Liver (tissue), 9 donors: ENCODE results near the gene SASH3. TPM values are rescaled to one million over a fixed set of nuclear protein-coding genes. Genes with fewer than 3 reads are reported as not detected.

Source experiments
- DNase-seq: peaks from one replicate; pipeline ENCODE4 v3.0.0-alpha.2; 2017; ENCODE audit warnings: low spot score
- H3K27ac ChIP-seq, 2 donors: one replicate each; pipeline ENCODE4 v1.7.0; 2013; ENCODE audit warnings: inconsistent platforms in 2 of 2, low read length in 2 of 2, control low read depth in 1 of 2, low read depth in 1 of 2, mild to moderate bottlenecking in 1 of 2
- H3K27me3 ChIP-seq, 4 donors: one replicate each; pipeline versions ENCODE4 v1.6.1 to v1.7.0; 2013; ENCODE audit warnings: low read length in 3 of 4, inconsistent platforms in 1 of 4, mild to moderate bottlenecking in 1 of 4, moderate library complexity in 1 of 4; ENCODE audit not compliant: control insufficient read depth in 4 of 4, insufficient read depth in 4 of 4
- H3K36me3 ChIP-seq, 4 donors: one replicate each; pipeline versions ENCODE4 v1.6.1 to v1.7.0; 2013; ENCODE audit warnings: low read length in 3 of 4, mild to moderate bottlenecking in 3 of 4, low read depth in 1 of 4, moderate library complexity in 1 of 4; ENCODE audit not compliant: control insufficient read depth in 4 of 4, insufficient read depth in 3 of 4
- H3K4me1 ChIP-seq, 4 donors: one replicate each; pipeline versions ENCODE4 v1.6.1 to v1.7.0; 2013; ENCODE audit warnings: low read length in 3 of 4, mild to moderate bottlenecking in 3 of 4, moderate library complexity in 1 of 4; ENCODE audit not compliant: control insufficient read depth in 4 of 4, insufficient read depth in 4 of 4
- H3K4me3 ChIP-seq, 3 donors: one replicate each; pipeline versions ENCODE4 v1.6.1 to v1.7.0; 2013; ENCODE audit warnings: low read length in 3 of 3, control low read depth in 1 of 3, low read depth in 1 of 3, mild to moderate bottlenecking in 1 of 3
- H3K9ac ChIP-seq, 2 donors: one replicate each; pipeline ENCODE4 v1.7.0; 2013; ENCODE audit warnings: low read length in 2 of 2, mild to moderate bottlenecking in 2 of 2, moderate library complexity in 2 of 2, control low read depth in 1 of 2, low read depth in 1 of 2
- H3K9me3 ChIP-seq, 4 donors: one replicate each; pipeline versions ENCODE4 v1.6.1 to v1.7.0; 2013; ENCODE audit warnings: low read length in 3 of 4; ENCODE audit not compliant: control insufficient read depth in 4 of 4
- EGR1 ChIP-seq, 2 donors: IDR thresholded peaks; 2 replicates each; pipeline ENCODE4 v1.6.1; 2016 to 2018; ENCODE audit warnings: antibody characterized with exemption in 2 of 2, low read depth in 2 of 2
- FOXA1 ChIP-seq: IDR thresholded peaks from 2 replicates; pipeline ENCODE4 v1.6.1; 2016; ENCODE audit warnings: antibody characterized with exemption
- FOXA2 ChIP-seq: IDR thresholded peaks from 2 replicates; pipeline ENCODE4 v1.6.1; 2016; ENCODE audit warnings: antibody characterized with exemption
- GABPA ChIP-seq, 2 donors: IDR thresholded peaks in 1 of 2; conservative IDR thresholded peaks in 1 of 2; 2 replicates each; pipeline ENCODE4 v1.6.1; 2016; ENCODE audit warnings: antibody characterized with exemption in 2 of 2, mild to moderate bottlenecking in 1 of 2, moderate library complexity in 1 of 2
- HNF4A ChIP-seq, 2 donors: conservative IDR thresholded peaks; 2 replicates each; pipeline ENCODE4 v1.6.1; 2016; ENCODE audit warnings: antibody characterized with exemption in 2 of 2, mild to moderate bottlenecking in 2 of 2
- HNF4G ChIP-seq: IDR thresholded peaks from 2 replicates; pipeline ENCODE4 v1.6.1; 2016; ENCODE audit warnings: antibody characterized with exemption
- JUND ChIP-seq, 2 donors: IDR thresholded peaks; 2 replicates each; pipeline ENCODE4 v1.6.1; 2016; ENCODE audit warnings: antibody characterized with exemption in 2 of 2
- NR2F2 ChIP-seq: IDR thresholded peaks from 2 replicates; pipeline ENCODE4 v1.6.1; 2016; ENCODE audit warnings: antibody characterized with exemption
- RAD21 ChIP-seq, 2 donors: IDR thresholded peaks; 2 replicates each; pipeline ENCODE4 v1.6.1; 2016; ENCODE audit warnings: antibody characterized with exemption in 2 of 2, mild to moderate bottlenecking in 2 of 2
- RXRA ChIP-seq, 2 donors: IDR thresholded peaks; 2 replicates each; pipeline ENCODE4 v1.6.1; 2017 to 2018; ENCODE audit warnings: antibody characterized with exemption in 2 of 2, mild to moderate bottlenecking in 1 of 2
- SP1 ChIP-seq: IDR thresholded peaks from 2 replicates; pipeline ENCODE4 v1.6.1; 2018; ENCODE audit warnings: antibody characterized with exemption, mild to moderate bottlenecking
- TAF1 ChIP-seq: conservative IDR thresholded peaks from 2 replicates; pipeline ENCODE4 v1.6.1; 2016; ENCODE audit warnings: antibody characterized with exemption, mild to moderate bottlenecking
- YY1 ChIP-seq: IDR thresholded peaks from 2 replicates; pipeline ENCODE4 v1.6.1; 2016; ENCODE audit warnings: antibody characterized with exemption, mild to moderate bottlenecking
- WGBS: extraction: QIAGEN DNeasy Blood & Tissue Kit; methylation state at CpG from one replicate; pipeline ENCODE4 v1.1.7; 2013; 5-methylcytosine and 5-hydroxymethylcytosine counted together
- polyA plus RNA-seq, 2 donors: library from polyadenylated mRNA; stranded (reverse) in 1 of 2; unstranded in 1 of 2; fragments of 200-250 nt in 1 of 2; fragments of >200 nt in 1 of 2; fragmentation: Nextera tagmentation in 1 of 2; extraction: Ambion mirVana in 1 of 2; gene quantifications; one replicate each; pipeline versions ENCODE4 v1.2.1 to v1.2.3, GENCODE V29; 2013 to 2015
- total RNA-seq, 2 donors: library from RNA; depleted of rRNA; stranded (reverse); fragments of >200 nt; gene quantifications; one replicate each; pipeline ENCODE4 v1.2.3, GENCODE V29; 2014
- TF ChIP-seq, protein P1 (sequence below): IDR thresholded peaks from 2 replicates; pipeline ENCODE4 v1.6.1; 2016; ENCODE audit warnings: antibody characterized with exemption
- TF ChIP-seq, protein P2 (sequence below): fragments of 150-350 bp; IDR thresholded peaks from 2 replicates; pipeline ENCODE4 v1.5.1; 2017; ENCODE audit warnings: improper control_type of control experiment, low read depth, low read length; ENCODE audit not compliant: missing input control
- TF ChIP-seq, protein P3 (sequence below): IDR thresholded peaks from 2 replicates; pipeline ENCODE4 v1.6.1; 2016; ENCODE audit warnings: antibody characterized with exemption
- TF ChIP-seq, protein P4 (sequence below): IDR thresholded peaks from 2 replicates; pipeline ENCODE4 v1.6.1; 2016; ENCODE audit warnings: antibody characterized with exemption, mild to moderate bottlenecking
- TF ChIP-seq, protein P5 (sequence below): IDR thresholded peaks from 2 replicates; pipeline ENCODE4 v1.6.1; 2016; ENCODE audit warnings: antibody characterized with exemption
- donor health status: healthy.
- donor health status: healthy.
- donor health status: healthy.
- donor health status: healthy.
- donor health status: healthy.

The SASH3 gene
- total and polyA plus RNA-seq, 4 donors = 1.8 to 9.5 (median 3.9) TPM

DNA sequence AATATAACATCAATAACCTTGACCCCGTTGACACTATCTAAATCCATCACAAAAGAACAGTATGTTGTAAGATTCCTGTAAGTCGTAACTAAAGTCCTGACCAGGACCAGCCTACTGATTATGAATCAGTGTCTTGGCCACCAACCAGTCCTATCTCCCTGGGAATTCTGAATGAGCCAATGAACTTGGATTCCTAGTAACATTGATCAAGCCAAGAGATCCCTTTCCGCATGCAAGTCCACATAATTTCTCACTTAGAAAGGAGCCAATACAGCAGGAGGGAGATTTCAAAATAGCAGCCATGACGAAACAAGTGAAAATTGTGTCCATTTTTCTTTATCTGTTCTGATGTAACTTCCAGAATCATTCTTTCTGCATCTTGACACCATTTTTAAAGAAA lies 31.4 kb upstream of the SASH3 start:
- no peak for DNase-seq
- Histone ChIP-seq H3K4me1 (peaks cover 0 to 11% (median under 1%) of the 10 kb centered on the region in 4 donors), H3K9ac (no peak overlapping the region), H3K9me3 (no peaks in the 10 kb centered on the region), H3K4me3 (no peak overlapping the region), H3K27ac (no peak overlapping the region), H3K36me3 (no peaks in the 10 kb centered on the region), H3K27me3 (no peaks in the 10 kb centered on the region)
- WGBS = 26% methylated on average over 4 of the region's 4 CpGs
- TF ChIP-seq, protein P1, sequence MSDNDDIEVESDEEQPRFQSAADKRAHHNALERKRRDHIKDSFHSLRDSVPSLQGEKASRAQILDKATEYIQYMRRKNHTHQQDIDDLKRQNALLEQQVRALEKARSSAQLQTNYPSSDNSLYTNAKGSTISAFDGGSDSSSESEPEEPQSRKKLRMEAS = peak; percentile 13
- TF ChIP-seq HNF4A (conservative IDR thresholded peaks at IDR 0.05) (peak; percentile 52 to 69), YY1 (no peak), HNF4G (no peak), JUND (IDR thresholded peaks at IDR 0.05) (peak; percentile 17 to 37), FOXA2 (no peak), NR2F2 (no peak), RXRA (IDR thresholded peaks at IDR 0.05) (peak; percentile 20 to 44), FOXA1 (no peak), GABPA (IDR thresholded peaks at IDR 0.05 in 1 of 2, conservative IDR thresholded peaks at IDR 0.05 in 1 of 2) (peak in 1 of 2 donors; percentile 16), EGR1 (IDR thresholded peaks at IDR 0.05; ENCODE audit: low read depth in 2 of 2) (no peak), RAD21 (IDR thresholded peaks at IDR 0.05) (peak in 1 of 2 donors; percentile 11), TAF1 (no peak), SP1 (peak; percentile 26)
- TF ChIP-seq, protein P2, sequence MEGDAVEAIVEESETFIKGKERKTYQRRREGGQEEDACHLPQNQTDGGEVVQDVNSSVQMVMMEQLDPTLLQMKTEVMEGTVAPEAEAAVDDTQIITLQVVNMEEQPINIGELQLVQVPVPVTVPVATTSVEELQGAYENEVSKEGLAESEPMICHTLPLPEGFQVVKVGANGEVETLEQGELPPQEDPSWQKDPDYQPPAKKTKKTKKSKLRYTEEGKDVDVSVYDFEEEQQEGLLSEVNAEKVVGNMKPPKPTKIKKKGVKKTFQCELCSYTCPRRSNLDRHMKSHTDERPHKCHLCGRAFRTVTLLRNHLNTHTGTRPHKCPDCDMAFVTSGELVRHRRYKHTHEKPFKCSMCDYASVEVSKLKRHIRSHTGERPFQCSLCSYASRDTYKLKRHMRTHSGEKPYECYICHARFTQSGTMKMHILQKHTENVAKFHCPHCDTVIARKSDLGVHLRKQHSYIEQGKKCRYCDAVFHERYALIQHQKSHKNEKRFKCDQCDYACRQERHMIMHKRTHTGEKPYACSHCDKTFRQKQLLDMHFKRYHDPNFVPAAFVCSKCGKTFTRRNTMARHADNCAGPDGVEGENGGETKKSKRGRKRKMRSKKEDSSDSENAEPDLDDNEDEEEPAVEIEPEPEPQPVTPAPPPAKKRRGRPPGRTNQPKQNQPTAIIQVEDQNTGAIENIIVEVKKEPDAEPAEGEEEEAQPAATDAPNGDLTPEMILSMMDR = no peak
- TF ChIP-seq, protein P3, sequence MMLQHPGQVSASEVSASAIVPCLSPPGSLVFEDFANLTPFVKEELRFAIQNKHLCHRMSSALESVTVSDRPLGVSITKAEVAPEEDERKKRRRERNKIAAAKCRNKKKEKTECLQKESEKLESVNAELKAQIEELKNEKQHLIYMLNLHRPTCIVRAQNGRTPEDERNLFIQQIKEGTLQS = no peak
- TF ChIP-seq, protein P4, sequence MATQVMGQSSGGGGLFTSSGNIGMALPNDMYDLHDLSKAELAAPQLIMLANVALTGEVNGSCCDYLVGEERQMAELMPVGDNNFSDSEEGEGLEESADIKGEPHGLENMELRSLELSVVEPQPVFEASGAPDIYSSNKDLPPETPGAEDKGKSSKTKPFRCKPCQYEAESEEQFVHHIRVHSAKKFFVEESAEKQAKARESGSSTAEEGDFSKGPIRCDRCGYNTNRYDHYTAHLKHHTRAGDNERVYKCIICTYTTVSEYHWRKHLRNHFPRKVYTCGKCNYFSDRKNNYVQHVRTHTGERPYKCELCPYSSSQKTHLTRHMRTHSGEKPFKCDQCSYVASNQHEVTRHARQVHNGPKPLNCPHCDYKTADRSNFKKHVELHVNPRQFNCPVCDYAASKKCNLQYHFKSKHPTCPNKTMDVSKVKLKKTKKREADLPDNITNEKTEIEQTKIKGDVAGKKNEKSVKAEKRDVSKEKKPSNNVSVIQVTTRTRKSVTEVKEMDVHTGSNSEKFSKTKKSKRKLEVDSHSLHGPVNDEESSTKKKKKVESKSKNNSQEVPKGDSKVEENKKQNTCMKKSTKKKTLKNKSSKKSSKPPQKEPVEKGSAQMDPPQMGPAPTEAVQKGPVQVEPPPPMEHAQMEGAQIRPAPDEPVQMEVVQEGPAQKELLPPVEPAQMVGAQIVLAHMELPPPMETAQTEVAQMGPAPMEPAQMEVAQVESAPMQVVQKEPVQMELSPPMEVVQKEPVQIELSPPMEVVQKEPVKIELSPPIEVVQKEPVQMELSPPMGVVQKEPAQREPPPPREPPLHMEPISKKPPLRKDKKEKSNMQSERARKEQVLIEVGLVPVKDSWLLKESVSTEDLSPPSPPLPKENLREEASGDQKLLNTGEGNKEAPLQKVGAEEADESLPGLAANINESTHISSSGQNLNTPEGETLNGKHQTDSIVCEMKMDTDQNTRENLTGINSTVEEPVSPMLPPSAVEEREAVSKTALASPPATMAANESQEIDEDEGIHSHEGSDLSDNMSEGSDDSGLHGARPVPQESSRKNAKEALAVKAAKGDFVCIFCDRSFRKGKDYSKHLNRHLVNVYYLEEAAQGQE = no peak
- TF ChIP-seq, protein P5, sequence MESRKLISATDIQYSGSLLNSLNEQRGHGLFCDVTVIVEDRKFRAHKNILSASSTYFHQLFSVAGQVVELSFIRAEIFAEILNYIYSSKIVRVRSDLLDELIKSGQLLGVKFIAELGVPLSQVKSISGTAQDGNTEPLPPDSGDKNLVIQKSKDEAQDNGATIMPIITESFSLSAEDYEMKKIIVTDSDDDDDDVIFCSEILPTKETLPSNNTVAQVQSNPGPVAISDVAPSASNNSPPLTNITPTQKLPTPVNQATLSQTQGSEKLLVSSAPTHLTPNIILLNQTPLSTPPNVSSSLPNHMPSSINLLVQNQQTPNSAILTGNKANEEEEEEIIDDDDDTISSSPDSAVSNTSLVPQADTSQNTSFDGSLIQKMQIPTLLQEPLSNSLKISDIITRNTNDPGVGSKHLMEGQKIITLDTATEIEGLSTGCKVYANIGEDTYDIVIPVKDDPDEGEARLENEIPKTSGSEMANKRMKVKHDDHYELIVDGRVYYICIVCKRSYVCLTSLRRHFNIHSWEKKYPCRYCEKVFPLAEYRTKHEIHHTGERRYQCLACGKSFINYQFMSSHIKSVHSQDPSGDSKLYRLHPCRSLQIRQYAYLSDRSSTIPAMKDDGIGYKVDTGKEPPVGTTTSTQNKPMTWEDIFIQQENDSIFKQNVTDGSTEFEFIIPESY = no peak
